Fibroblast of pulmonary artery (primary cell): ENCODE results near the gene NCKAP5.
"Not testable (repeated sequence)": the region's sequence is repeated elsewhere in the genome, so short reads cannot be mapped to it uniquely, and the experiment has no call there.

Source experiments
- DNase-seq: peaks from one replicate; pipeline ENCODE4 v3.0.0-alpha.2; 2010; ENCODE audit warnings: low read depth
- H3K4me3 ChIP-seq: replicated peaks from 2 replicates; pipeline ENCODE4 v1.5.1; 2011; ENCODE audit warnings: low read depth, mild to moderate bottlenecking, control low read depth, low read length, moderate library complexity
- TF ChIP-seq, protein P1 (sequence below): IDR thresholded peaks from 2 replicates; pipeline ENCODE4 v1.5.1; 2011; ENCODE audit warnings: mild to moderate bottlenecking, control low read depth, low read length, inconsistent platforms; ENCODE audit errors: missing control alignments

Gene NCKAP5

DNA sequence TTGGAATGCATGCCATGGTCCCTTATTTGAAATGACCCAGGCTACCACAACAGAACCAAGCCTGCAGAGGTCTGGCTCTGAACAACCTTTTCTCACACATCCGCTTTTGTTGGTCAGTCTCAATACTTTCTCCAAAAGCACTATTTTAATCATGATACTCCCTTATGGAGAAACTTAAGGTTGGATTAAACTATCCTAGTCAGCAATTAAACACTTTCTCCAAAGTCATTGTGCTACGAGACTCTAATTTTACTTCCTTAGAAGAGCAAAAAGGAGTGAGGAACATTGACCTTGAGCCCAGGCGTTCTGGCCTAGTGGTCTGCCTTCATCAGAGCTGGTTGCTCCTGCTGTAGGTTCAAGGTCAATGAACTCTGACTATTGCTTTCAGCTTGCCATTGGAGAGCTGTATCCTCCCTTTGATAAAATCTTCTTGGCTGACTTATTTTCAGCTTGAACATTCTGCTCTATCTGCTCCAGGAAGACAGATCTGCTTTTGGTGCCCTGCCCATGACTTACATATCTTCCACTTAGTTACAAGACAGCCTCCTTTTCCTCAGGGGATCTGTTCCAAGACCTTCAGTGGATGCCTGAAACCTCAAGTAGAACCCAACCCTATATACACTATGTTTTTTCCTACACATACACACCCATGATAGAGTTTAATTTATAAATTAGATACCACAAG lies 91.2 kb downstream of the NCKAP5 start:
- H3K4me3 ChIP-seq: no peak overlapping the region
- TF ChIP-seq, protein P1, sequence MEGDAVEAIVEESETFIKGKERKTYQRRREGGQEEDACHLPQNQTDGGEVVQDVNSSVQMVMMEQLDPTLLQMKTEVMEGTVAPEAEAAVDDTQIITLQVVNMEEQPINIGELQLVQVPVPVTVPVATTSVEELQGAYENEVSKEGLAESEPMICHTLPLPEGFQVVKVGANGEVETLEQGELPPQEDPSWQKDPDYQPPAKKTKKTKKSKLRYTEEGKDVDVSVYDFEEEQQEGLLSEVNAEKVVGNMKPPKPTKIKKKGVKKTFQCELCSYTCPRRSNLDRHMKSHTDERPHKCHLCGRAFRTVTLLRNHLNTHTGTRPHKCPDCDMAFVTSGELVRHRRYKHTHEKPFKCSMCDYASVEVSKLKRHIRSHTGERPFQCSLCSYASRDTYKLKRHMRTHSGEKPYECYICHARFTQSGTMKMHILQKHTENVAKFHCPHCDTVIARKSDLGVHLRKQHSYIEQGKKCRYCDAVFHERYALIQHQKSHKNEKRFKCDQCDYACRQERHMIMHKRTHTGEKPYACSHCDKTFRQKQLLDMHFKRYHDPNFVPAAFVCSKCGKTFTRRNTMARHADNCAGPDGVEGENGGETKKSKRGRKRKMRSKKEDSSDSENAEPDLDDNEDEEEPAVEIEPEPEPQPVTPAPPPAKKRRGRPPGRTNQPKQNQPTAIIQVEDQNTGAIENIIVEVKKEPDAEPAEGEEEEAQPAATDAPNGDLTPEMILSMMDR: no peak
- DNase-seq: no peak

DNA sequence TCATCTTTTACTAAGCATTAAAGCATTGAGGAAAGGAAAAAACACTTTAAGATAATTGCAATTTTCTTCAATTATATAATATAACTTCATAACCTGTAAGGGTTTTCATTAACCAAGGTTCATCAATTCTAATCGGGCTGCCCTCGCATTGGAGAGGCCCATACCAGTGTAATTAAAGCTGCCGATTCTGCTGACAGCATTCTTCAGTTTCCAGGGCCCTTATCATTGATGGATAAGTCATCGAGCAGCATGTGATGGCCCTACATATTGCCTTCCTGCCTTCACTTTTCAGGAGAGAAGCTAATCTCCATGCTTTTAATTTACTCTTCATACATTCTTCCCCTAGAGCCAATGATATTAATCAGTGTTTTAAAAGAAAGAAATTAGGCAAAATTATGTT lies 92.0 kb downstream of the NCKAP5 start:
- TF ChIP-seq, protein P1: no peak
- DNase-seq: no peak
- H3K4me3 ChIP-seq: no peak overlapping the region

DNA sequence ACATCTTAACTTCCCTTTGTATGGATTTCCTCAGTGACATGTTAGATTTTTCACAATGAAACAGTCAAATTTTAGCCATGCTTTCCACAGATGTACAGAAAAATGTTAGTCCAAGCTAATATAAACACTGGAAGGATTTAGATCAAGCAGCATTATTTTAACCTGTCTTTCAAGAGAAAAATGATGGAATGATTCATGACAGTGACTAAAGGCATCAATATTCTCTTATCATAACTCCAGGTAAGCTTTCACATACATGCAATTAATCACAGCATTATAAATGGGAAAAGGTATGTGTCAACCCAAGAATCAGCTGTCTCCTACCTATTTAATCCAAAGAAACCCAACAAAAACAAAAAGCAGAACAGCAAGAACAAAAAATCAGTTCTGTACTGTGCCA lies 92.7 kb downstream of the NCKAP5 start:
- TF ChIP-seq, protein P1: no peak
- no peak overlapping the region for H3K4me3 ChIP-seq
- no peak for DNase-seq

DNA sequence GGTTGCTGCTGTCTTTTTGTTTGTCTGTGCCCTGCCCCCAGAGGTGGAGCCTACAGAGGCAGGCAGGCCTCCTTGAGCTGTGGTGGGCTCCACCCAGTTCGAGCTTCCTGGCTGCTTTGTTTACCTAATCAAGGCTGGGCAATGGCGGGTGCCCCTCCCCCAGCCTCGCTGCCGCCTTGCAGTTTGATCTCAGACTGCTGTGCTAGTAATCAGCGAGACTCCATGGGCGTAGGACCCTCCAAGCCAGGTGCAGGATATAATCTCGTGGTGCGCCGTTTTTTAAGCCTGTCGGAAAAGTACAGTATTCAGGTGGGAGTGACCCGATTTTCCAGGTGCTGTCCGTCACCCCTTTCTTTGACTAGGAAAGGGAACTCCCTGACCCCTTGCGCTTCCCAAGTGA lies 97.8 kb downstream of the NCKAP5 start:
- not testable (repeated sequence) for H3K4me3 ChIP-seq, DNase-seq

DNA sequence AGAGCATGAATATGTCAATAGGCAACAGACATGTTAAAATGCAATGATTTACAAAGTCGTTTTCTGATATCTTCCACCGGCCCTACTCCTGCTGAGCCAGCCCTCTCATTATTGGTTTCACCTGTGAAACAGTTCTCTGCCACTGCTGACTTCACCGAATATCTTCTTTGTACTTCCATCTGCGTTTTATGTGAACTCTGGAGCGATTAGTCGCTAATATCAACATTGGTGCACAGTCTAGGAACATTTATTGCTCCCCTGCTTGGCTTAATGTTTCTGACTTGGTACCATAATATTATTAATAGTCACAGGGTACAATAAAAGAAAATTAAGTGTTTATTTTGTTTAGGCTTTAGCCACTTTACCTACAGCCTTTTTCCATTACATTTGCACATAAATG lies 105.5 kb downstream of the NCKAP5 start:
- H3K4me3 ChIP-seq: no peak overlapping the region
- TF ChIP-seq, protein P1: no peak
- no peak for DNase-seq

DNA sequence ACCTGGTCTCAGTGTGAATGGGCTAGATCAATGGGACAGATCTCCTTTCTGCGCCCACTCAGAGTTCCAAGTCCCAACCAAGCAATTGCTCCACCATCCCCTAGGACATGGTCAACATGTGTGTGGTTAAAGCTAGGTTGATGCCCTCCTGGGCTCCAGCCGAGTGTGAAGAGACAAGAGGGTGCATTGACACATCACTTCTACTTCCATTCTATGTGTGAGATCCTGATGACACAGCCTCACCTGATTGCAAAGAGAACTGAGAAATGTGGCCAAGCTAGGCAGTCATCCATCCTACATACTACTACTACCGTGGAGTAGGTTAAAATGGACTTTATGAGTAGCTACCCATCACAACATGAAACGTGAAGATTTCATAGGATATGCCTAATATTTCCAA lies 106.8 kb downstream of the NCKAP5 start:
- no peak for DNase-seq
- TF ChIP-seq, protein P1: no peak
- H3K4me3 ChIP-seq: no peak overlapping the region

DNA sequence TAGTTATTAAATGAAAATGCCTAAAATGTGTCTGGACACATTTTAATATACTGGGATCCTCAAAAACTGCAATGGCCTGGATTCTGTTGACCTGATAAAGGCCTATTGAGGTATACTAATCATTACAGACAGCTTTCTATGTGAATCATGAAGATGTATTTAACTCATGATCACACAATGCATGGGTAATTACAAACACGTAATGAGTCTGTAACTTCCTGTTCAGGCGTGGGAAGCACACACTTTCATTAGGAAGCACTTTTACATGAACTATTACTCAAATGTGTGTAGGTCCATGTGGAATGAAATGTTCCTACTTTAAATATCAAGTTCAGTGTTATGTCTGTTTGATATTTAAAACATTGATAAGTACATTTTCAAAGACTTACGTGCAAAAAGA lies 108.7 kb downstream of the NCKAP5 start:
- DNase-seq: no peak
- no peak overlapping the region for H3K4me3 ChIP-seq
- TF ChIP-seq, protein P1: no peak

DNA sequence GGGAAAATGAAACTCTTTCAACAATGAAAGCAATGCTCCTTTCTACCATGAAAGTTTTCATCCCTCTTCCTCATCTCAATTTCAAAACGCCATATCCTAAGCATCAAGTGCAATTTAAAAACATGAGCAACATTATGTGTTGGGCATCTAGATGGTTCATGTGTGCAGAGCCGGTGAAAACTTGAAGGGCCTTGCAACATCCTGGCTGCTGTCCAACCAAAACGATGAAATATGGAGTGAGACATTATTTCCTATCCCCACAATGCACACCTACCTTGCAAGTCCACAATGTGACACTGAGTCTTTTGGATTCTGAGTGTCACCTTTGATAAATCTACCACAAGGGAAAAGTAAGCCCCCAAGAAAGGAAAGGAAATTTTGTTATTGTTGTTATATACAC lies 110.0 kb downstream of the NCKAP5 start:
- peak; percentile 38 for DNase-seq
- TF ChIP-seq, protein P1: no peak
- no peak overlapping the region for H3K4me3 ChIP-seq
